Thoracic aorta (tissue), 2 donors: ENCODE measurements around the gene PARD3. TPM values are rescaled to one million over a fixed set of nuclear protein-coding genes. Genes with fewer than 3 reads are reported as not detected.

Source experiments
- ATAC-seq: fragments of 150-250 bp; one replicate; pipeline ENCODE4 v1.8.0; 2017; ENCODE audit warnings: low read depth; ENCODE audit not compliant: insufficient number of reproducible peaks, low FRiP score
- DNase-seq: peaks from one replicate; pipeline ENCODE4 v3.0.0-alpha.2; 2020; ENCODE audit warnings: low spot score
- H3K27ac ChIP-seq, 2 donors: fragments of 200-600 bp; sonication (generic); 1 replicate in 1 of 2; 2 replicates in 1 of 2; pipeline ENCODE4 v1.5.1; 2016; ENCODE audit warnings: mild to moderate bottlenecking in 2 of 2, moderate library complexity in 2 of 2
- H3K27me3 ChIP-seq: fragments of 200-600 bp; sonication (generic); replicated peaks from 2 replicates; pipeline ENCODE4 v1.6.0; 2016; ENCODE audit warnings: mild to moderate bottlenecking; ENCODE audit not compliant: insufficient read depth
- H3K36me3 ChIP-seq: fragments of 200-600 bp; sonication (generic); one replicate; pipeline ENCODE4 v1.5.1; 2016
- H3K4me1 ChIP-seq, 2 donors: fragments of 200-600 bp; sonication (generic); 1 replicate in 1 of 2; 2 replicates in 1 of 2; pipeline versions ENCODE4 v1.5.1 to v1.6.0; 2016; ENCODE audit warnings: low read depth in 2 of 2, mild to moderate bottlenecking in 1 of 2; ENCODE audit not compliant: control insufficient read depth in 1 of 2
- H3K4me3 ChIP-seq: fragments of 200-600 bp; sonication (generic); 2 replicates; pipeline ENCODE4 v1.5.1; 2016; ENCODE audit warnings: mild to moderate bottlenecking
- H3K9me3 ChIP-seq: fragments of 200-600 bp; sonication (generic); 2 replicates; pipeline ENCODE4 v1.5.1; 2016
- total RNA-seq, 2 donors: library from RNA; depleted of rRNA; stranded (reverse); fragments of >200 nt; gene quantifications; one replicate each; pipeline versions ENCODE4 v1.1.0 to v1.2.3, GENCODE V29; 2016
- TF ChIP-seq, protein P1 (sequence below): fragments of 200-600 bp; sonication (generic); IDR thresholded peaks from one replicate; pipeline ENCODE4 v1.5.1; 2019; ENCODE audit warnings: antibody characterized with exemption

The PARD3 gene
- total RNA-seq, 2 donors from 2014 or later, result 16.7 to 34.5 TPM

DNA sequence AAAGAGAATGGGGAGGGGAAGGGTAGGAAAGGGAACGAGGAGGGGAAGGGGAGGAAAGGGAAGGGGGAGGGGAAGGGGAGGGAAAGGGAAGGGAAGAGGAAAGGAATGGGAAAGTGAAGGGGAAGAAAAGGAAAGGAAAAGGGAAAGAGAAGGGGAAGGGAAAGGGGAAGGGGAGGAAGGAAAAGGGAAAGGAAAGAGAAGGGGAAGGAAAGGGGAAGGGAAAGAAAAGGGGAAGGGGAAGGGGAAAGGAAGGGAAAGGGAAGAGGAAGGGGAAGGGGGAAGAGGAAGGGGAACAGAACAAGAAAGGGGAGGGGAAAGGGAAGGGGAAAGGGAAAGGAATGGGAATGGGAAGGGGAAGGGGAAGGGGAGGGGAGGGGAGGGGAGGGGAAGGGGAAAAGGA lies 352.1 kb downstream of the PARD3 start:
- TF ChIP-seq, protein P1, sequence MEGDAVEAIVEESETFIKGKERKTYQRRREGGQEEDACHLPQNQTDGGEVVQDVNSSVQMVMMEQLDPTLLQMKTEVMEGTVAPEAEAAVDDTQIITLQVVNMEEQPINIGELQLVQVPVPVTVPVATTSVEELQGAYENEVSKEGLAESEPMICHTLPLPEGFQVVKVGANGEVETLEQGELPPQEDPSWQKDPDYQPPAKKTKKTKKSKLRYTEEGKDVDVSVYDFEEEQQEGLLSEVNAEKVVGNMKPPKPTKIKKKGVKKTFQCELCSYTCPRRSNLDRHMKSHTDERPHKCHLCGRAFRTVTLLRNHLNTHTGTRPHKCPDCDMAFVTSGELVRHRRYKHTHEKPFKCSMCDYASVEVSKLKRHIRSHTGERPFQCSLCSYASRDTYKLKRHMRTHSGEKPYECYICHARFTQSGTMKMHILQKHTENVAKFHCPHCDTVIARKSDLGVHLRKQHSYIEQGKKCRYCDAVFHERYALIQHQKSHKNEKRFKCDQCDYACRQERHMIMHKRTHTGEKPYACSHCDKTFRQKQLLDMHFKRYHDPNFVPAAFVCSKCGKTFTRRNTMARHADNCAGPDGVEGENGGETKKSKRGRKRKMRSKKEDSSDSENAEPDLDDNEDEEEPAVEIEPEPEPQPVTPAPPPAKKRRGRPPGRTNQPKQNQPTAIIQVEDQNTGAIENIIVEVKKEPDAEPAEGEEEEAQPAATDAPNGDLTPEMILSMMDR, result no peak
- H3K4me1 ChIP-seq, result peaks cover 5 to 13% of the 10 kb centered on the region in 2 donors
- no peak for ATAC-seq
- no peaks in the 10 kb centered on the region for H3K9me3 ChIP-seq
- H3K27ac ChIP-seq, result no peak overlapping the region
- no peaks in the 10 kb centered on the region for H3K36me3 ChIP-seq
- DNase-seq, result no peak
- no peak overlapping the region for H3K4me3 ChIP-seq
- no peaks in the 10 kb centered on the region for H3K27me3 ChIP-seq

DNA sequence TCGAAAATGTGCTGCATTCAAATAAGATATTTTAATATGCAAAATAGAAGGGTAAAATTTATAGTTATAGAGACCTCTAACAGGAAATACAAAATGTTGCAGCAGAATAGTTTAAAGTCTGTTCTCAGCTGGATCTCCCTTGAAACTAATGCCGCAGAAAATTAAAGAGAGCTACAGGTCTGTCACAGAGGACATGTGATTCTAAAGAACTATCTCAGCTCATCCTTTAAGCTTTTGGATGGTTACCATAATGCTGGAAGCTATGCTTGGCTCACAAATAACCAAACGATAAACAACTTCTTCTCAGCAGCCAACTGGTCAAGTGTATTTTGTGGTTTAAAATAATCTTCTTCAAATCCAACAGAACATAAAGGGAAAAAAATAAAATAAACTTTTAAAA lies 353.0 kb downstream of the PARD3 start:
- DNase-seq (no peak), ATAC-seq (no peak)
- H3K27ac ChIP-seq, result no peak overlapping the region
- H3K27me3 ChIP-seq, result no peaks in the 10 kb centered on the region
- H3K4me1 ChIP-seq, result peaks cover 5 to 13% of the 10 kb centered on the region in 2 donors
- TF ChIP-seq, protein P1, result no peak
- no peaks in the 10 kb centered on the region for H3K36me3 ChIP-seq
- no peak overlapping the region for H3K4me3 ChIP-seq
- H3K9me3 ChIP-seq, result no peaks in the 10 kb centered on the region

DNA sequence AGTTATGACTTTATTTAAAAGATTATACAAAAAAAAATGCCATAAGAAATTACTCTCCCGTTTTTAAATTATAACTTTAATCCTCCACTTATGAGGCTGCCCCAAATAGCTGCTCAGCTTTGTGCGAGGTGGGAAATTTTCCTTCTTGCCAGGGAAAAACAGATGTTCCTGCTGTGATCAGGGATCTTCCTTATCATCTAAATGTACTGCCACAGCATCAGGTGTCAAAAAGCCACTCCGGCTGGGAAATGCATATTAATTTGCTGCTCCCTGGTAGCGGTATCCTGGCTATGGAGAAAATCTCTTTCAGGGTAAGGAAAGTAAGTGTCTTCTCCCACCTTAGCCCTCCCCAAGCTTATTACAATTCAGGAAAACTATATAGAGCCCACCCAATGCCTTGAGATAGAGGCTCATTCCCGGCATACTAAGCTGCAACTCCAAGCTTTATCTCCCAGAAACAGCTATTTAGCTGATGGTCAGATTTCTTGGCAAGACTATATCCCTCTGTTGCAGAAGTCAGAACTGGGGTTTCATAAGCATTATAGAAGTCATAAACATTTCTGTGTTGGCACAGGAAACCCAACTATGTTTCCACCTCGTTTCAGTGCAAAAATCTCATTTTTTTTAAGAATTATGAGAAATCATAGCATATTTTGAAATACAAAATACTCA lies 360.4 kb downstream of the PARD3 start:
- Histone ChIP-seq H3K27me3 (no peaks in the 10 kb centered on the region), H3K9me3 (no peaks in the 10 kb centered on the region), H3K27ac (no peak overlapping the region), H3K4me3 (no peak overlapping the region), H3K36me3 (no peaks in the 10 kb centered on the region), H3K4me1 (no peaks in the 10 kb centered on the region)
- ATAC-seq (no peak), DNase-seq (no peak)
- TF ChIP-seq, protein P1, result no peak

DNA sequence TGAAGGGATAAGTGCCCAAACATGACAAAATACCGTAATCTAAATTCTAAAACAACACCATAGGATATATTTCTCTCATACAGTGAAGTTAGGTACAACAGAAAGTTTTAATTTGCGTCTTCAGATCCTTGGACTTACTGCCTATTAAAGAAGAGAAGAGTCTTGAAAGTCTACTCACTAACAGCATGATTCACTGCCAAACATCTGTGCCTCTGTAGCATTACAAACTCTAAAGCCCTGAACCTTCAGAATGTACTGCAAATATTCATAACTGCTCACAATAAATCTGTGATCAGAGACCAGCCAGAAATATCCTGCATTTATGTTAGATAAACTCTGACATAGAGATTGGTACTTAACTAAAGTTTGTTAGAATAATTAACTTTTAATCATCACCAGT lies 365.3 kb downstream of the PARD3 start:
- Histone ChIP-seq H3K4me1 (no peaks in the 10 kb centered on the region), H3K27ac (no peak overlapping the region), H3K36me3 (no peaks in the 10 kb centered on the region), H3K4me3 (no peak overlapping the region), H3K9me3 (no peaks in the 10 kb centered on the region), H3K27me3 (no peaks in the 10 kb centered on the region)
- DNase-seq (no peak), ATAC-seq (no peak)
- TF ChIP-seq, protein P1, result no peak

DNA sequence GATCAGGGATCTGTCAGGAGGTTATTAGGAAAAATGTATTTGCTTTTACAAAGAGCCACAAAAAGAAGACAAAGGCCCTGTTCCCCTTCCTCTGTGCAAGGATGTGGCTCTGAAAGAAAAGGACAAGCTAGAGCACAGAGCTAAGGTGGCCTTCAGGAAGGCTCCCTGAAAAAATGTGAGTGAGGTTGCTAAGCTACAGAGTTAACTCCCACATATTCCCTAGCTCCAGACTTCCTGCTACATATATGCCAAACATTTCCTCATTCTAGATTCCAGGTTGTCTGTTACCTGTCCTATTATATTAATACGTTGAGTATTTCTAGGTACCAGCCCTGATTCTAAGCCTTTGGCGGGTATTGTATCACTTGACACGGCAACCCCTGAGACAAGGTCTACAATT lies 369.0 kb downstream of the PARD3 start:
- no peak for DNase-seq
- H3K9me3 ChIP-seq, result no peaks in the 10 kb centered on the region
- no peak for ATAC-seq
- no peaks in the 10 kb centered on the region for H3K36me3 ChIP-seq
- TF ChIP-seq, protein P1, result no peak
- no peak overlapping the region for H3K27ac ChIP-seq
- H3K4me1 ChIP-seq, result no peaks in the 10 kb centered on the region
- H3K27me3 ChIP-seq, result no peaks in the 10 kb centered on the region
- H3K4me3 ChIP-seq, result no peak overlapping the region
